GM18519 (cell line): ENCODE results near the gene STON1.
"Not testable (repeated sequence)": the region's sequence is repeated elsewhere in the genome, so short reads cannot be mapped to it uniquely, and the experiment has no call there.

Experiments used
- ATAC-seq: cut with Tn5 transposase; IDR thresholded peaks from one replicate; pipeline ENCODE4 v1.9.1; 2021; ENCODE audit warnings: mild to moderate bottlenecking, moderate library complexity; ENCODE audit not compliant: unreplicated experiment, low FRiP score

Gene STON1

DNA sequence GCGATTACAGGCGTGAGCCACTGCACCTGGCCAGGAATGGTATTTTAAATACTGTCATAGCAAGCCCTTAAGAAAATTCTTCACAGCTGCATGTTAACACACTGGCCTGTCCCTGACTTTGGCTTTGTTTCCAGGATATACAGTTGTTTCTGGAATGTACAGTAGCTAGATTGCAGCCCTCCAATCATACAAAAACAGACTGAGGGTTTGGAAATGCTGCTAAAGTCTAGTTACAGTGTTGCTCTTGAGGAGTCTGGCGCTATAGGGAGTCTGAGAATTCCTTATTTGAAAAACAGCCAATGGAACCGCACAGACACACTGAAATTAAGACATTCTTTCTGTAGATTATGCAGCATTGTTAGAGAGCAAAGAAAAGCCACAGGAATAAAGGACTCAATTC lies 37.7 kb downstream of the STON1 start:
- ATAC-seq, result no peak

DNA sequence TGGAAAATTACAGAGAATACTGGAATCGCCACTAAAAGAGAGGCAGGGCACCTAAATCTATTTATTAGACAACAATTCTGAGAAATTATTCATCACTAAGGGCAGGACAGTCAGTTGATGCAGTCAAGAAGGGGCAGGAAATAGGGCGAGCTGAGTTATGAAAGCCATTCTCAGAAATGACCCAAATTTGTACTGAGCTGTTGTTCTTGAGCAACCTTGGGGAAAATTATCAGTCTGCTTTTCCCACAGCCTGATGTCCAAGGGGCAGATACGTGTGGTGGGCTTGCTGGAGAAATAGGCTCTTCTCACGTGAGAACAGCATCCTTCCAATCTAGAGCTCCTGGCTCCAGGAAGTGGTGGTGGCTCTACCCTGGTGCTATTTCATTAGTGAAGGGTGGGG lies 38.6 kb downstream of the STON1 start:
- no peak for ATAC-seq

DNA sequence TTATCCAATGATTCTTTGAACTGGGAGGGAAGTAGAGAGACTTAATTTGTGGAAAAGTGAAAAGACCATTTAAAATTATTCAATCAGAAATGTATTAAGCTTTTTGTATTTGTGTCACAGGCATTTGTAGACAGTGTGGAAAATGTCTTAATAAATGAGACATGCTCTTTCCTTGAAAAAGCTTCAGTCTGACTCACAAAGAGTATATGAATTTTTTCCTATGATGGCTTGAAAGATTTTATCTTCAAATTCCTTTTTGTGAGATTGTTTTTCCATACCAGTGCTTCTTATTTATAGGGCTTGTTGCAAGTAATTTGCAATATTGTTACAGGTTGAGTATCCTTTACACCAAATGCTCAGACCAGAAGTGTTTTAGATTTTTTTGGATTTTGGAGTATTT lies 39.5 kb downstream of the STON1 start:
- ATAC-seq, result no peak

DNA sequence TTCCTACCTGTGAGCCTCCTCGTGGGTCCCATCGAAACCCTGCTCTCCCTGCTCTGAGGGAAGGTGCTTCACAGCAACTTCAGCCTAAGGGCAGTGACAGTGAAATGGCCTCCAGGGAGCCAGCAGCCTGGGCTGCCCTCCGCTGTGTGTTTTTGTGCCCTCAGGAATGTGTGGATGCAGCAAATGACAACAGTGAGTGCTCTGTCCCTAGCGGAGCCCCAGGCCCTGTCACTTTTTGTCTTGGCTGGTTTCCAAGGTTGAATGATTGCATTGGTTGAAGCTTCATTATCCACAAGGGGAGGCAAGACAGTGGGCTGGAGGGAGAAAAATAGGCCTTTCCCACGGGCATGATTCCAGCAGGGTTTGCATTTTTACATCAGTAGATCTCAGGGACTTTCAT lies 42.9 kb downstream of the STON1 start:
- no peak for ATAC-seq

DNA sequence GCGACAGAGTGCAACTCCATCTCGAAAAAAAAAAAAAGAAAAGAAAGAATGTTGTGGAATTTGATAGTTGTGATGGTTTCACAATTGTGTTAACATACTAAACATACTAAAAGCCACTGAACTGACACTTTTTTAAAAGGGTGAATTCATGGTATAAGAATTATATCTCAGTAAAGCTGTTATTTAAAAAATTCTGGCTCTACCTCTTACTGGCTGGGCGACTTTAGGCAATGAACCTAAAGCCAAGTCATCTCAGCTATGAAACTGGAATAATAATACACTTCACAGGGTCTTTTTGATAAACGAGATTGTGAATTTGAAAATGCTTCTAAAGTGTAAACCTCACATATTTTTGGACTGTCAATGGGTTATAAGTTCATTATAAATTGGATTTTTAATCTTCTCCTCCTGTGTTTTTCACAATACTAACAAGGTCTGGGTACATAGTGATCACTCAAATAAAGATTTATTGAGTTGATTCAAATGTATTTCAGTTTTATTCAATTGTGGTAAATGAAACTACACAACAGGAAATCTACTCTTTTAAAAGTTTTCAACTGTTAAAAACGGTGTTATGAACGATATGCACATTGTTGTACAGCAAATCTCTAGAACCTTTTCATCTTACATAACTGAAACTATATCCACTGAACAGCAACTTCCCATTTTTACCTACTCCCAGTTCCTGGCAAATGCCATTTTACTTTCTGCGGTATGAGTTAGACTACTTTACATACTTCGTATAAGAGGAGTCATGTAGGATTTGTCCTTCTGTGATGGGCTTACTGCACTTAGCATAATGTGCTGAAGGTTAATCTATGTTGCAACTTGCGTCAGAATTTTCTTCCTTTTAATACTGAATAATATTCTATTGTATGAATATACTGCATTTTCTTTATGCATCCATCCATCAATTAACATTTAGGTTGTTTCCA lies 44.7 kb downstream of the STON1 start:
- ATAC-seq, result no peak

DNA sequence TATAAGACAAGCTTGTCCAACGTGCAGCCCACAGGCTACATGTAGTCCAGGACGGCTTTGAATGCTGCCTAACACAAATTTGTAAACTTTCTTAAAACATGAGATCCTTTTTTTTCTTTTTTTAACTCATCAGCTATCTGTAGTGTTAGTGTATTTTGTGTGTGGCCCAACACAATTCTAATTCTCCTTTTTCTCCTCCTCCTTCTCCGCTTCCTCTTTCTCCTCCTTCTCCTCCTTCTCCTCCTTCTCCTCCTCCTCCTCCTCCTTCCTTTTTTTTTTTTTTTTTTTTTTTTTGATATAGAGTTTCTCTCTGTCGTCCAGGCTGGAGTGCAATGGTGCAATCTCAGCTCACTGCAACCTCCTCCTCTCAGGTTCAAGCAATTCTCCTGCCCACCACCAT lies 48.4 kb downstream of the STON1 start:
- ATAC-seq, result no peak

DNA sequence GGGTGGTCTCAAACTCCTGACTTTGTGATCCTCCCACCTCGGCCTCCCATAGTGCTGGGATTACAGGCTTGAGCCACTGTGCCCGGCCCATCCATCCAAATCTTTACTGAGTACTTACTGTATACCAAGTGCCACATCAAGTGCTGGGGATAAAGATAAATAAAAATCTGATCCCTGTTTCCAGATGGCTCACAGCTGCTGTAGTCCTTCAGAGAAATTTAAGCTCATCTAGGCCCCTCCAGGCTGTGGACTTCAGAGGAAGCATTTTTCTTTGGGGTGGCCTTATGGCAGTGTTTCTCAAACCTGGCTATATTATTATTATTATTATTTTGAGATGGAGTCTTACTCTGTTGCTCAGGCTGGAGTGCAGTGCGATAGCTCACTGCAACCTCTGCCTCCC lies 54.0 kb downstream of the STON1 start:
- no peak for ATAC-seq

DNA sequence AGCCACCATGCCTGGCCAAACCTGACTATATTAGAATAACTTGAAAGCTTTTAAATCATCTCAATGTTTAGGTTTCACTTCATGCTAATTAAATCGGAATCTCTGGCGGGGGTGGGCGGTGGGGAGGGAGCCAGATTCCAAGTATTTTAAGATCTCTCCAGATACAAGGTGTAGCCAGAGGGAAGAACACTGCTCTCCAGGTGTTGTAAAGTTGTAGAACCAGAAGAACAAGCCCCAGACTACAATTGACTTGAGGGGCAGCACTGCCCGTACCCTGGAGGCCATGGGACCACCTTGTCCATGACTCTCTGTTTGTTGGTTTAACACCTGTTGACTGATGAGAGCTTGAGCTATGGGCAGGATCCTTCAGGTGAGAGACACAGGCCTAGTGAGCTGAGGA lies 54.6 kb downstream of the STON1 start:
- no peak for ATAC-seq

DNA sequence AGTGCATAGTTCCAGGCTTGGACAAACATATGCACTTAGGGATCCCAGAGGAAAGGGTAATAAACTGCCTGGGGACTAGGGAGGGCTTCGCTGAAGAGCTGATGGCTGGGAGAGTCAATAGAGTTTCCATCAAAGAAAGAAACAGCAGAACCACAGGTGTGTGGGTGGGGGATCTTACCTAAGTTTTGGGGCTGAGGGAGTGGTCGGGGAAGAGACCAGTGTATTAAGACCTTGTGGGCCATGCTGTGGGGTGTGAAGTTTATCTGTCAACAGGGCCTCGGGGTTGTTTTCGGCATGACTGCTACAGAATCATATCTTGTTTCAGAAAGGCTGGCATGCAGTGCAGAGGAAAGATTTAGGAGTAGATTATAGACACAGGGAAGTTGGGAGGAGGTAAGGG lies 56.5 kb downstream of the STON1 start:
- no peak for ATAC-seq

DNA sequence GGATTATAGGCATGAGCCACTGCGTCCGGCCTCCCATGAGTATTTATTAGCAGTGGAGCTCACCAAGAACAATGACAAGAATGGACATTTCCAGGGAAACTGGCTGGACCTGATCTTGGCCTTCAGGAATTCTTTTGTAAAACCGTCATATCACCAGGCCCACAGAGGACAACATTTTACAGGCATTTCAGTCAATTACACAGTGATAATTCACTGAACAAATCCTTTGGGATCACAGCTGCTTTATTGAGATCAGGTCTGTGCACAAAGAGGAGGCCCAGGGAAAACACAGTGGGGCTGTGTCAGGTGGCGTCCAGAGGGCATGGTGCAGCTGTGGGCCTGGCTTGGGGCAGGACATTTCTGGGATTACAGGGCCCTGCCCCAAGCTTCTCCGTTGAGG lies 57.6 kb downstream of the STON1 start:
- ATAC-seq, result no peak

DNA sequence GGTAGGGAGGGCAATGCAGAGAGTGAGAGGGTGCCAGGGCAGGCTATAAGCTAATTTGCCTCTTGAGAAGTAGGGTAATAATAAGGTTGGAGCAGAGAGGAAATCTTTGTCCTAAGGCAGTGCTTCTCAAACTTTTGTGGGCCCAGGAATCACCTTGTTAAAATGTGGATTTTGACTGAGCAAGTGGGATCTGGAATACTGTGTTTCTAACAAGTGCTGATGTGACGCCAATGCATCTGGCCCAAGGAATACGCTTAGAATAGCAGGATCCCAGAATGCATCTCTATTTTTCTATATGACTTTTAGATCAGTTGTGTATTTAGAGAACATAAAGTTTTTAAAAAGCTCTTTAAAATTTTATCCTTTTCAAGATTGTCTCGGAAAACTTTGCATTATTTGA lies 58.0 kb downstream of the STON1 start:
- no peak for ATAC-seq

DNA sequence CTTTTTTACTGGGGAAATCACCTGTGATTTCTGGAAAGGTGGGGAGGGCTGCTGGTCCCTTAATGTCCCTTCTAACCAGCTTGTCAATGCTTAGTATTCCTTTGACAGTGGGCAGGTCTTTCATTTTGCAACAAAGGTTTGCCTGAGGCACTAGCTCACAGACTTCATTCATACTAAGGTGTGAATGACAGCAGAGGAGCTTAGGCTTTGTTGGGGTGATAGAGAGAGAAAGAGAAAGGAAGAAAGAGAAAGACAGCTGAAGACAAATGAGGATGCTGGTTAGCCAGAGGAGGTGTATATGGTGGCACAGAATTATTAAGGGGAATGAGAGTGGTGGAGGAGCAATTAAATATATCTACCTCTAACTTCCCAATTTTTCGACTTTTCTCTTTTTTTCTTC lies 58.8 kb downstream of the STON1 start:
- no peak for ATAC-seq

DNA sequence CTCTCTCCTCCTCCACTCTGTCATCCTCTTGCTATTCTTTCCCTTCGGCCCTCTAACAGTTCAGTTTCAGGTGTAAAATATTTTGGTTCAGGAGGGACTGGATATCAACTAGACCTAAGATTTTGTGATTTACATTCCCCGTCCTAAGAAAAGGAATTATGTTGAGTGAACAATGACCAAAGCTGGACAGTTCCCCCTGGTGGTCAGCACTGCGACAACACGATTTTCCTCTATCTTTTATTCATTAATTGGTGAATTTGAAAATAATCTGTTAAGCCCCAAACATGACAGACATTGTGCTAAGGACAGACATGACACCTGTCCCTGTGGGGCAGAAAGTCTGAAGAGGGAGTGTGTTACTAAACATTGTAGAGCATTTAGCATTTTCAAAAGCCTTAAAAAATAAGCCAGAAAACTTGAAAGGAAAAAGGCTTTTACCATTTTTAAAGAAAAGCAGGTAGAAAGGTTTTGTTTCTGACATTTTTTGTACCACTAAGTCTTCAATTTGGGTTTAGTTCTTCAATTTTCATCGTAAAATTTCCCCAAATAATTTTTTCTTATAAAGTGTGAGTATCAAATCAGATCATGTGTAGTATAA lies 59.3 kb downstream of the STON1 start:
- ATAC-seq, result no peak

DNA sequence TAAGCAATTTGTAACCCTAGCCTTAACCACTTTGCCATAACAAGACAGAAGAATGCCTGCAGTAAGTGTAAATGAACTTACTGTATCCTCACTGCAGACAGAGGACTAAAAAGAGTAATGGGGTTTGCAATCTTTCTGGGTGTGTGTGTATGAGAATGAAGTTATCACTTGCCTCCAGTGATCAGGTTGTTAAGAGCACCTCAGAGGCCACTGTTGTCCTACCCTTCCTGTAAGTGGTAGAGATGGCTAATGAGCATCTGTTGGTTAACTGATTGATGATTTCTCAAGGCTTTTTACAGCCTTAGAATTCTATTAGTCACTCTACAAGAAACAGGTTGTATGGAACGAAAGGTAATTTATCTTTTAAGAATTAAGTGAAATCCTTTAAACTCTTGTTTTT lies 60.1 kb downstream of the STON1 start:
- no peak for ATAC-seq

DNA sequence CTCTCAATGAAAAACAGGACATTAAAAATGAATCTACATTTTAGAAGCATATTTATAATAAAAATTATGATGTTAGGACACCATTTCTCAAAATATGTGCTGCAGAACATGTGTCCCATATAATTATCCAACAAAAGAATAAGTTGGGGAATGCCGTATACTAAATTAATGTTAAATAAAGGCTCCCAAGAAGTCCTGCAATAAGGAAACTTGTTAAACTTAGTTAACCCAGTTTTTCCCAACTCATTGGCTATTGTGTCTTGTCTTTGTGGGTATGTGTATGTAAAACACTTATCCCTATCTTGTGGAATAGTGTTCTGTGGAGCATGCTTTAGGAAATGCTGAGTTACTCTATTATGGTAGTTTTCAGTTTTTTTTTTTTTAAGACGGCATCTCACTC lies 62.1 kb downstream of the STON1 start:
- no peak for ATAC-seq

DNA sequence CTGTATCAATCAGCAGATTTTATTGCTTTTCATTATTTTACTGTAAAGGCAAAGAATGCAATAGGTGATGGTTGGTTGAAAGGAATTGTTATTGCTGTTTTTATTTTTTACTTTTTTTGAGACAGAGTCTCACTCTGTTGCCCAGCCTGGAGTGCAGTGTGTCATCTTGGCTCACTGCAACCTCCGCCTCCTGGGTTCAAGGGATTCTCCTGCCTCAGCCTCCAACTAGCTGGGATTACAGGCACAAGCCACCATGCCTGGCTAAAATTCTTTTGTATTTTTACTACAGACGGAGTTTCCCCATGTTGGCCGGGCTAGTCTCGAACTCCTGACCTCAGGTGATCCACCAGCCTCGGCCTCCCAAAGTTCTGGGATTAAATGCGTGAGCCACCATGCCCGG lies 66.8 kb downstream of the STON1 start:
- not testable (repeated sequence) for ATAC-seq

DNA sequence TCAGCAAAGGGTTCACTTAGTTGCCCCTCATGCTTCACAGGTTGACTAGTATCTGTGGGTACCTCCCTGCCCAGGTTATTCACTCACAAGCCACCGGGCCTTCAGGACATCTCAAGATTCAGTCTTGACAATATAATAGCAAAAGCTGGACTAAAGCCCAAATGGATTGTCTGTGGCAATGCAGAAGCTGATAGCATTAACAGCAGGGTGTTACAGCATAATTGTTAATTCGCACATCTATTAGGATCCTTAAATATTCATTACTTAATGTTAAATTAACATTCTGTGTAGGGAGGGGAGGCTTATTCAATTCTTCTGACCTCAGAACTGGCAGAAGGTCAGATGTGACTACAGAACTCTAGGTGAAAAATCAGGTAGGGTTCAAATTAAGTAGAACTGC lies 67.5 kb downstream of the STON1 start:
- no peak for ATAC-seq

DNA sequence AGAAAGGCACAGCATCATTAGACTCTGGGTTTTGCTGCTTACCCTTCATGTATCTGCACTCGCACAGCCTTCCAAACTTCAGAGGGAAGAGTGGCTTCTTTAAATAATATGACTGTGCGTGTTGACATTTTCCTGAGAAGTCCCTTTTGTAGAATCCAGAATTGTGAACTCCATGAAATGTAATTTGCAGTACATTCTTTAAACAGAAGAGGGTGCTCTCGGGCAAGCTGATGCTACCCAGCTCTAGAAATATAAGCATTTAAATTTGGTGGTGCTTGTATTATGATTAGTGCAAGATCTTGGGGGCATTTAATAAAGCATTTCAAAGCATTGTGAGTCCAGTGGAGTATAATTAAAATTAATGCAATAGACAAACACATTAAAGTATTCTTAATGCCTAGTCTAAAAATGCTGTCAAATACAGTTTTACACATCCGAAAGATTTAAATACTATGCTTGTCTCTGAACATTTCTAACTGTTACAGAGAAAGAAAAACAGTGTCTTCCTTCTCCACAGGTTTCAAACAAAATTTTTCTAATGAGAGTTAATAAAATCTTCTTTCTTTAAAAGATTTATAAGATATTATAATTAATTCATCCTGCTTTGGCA lies 70.4 kb downstream of the STON1 start:
- no peak for ATAC-seq

DNA sequence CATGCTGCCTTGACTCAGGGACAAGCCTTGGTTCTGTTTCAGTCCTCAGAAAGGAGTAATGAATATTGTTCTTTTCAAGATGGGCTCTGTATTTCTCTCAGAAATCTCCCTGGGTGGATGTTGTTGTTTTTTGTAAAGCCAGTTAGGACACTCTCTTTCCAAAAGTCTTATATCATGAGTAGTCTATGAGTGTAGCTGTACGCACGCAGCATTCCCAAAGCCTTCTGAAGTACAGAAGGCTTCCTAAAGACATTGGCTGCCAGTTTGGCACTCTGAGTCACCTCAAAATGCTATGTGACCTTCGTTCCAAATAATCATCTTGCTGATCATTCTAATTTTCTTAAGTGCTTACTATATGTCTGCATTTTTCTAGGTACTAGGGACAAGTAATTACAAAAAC lies 71.0 kb downstream of the STON1 start:
- no peak for ATAC-seq

DNA sequence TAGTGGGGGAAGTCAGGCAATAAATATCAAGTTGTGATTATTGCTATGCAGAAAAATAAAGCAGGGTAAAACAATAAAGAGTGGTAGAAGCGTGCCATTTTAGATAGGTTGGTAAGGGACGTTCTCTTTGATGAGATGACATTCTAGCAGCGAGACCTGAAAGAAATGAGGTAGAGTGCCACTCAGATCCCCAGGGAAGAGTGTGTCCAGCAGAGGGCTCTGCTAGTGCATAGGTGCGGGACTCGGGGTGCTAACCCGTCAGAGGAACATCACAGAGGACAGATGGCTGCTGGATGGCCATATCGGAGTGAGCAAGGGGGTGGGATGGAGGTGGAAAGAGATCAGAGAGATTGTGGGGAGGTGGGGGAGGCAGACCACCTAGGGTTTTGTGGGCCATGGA lies 71.4 kb downstream of the STON1 start:
- ATAC-seq, result no peak

DNA sequence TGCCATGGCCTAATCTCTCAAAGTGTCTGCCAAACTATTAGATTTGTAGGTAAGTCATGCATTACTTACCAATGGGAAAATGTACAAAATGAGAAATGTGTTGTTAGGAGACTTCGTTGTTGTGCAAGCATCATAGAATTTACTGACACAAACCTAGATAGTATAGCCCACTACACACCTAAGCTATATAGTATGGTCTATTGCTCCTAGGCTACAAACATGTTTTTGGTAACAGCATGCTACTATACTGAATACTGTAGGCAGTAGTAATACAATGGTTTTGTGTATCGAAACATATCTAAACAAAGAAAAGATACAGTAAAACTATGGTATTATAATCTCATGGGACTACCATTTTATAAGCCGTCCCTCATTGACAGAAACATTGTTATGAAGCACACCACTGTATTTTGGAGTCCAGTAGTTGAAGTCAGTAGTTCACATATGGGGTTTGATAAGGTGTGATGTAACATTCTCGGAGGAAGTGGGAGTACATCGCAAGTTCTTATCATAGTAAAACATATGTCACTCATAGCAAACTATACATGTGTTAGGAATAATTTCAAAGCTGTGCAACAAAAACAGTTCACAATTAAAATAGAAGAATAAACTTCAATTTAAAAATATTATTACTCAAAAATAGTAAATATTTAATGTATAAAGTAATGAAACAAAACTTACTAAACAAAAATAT lies 75.7 kb downstream of the STON1 start:
- no peak for ATAC-seq
